ENCODE results near the gene BDKRB1. TPM values are rescaled to one million over a fixed set of nuclear protein-coding genes. Genes with fewer than 3 reads are reported as not detected.

The BDKRB1 gene
- total RNA-seq, 1 donor from 2014 or later, result 0.20 TPM

DNA sequence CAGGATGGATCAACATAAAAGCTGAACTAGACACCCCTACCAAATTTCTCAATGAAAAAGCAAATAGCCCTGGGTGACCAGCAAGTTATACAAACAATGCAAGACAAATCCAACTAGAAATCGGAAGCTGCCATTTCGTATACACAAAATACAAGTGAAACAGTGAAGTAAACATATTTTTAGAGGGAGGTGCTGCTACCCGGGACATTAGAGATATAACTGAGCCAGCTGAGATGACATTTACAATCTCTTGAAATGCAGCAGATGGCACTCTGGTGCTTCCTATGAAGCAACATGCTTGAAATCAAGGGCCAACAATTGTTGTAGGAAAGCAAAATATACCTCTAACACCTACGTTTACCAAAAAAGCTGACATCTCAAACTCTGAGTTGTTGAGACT, 25.5 kb downstream of the BDKRB1 start:
- no peak for DNase-seq

DNA sequence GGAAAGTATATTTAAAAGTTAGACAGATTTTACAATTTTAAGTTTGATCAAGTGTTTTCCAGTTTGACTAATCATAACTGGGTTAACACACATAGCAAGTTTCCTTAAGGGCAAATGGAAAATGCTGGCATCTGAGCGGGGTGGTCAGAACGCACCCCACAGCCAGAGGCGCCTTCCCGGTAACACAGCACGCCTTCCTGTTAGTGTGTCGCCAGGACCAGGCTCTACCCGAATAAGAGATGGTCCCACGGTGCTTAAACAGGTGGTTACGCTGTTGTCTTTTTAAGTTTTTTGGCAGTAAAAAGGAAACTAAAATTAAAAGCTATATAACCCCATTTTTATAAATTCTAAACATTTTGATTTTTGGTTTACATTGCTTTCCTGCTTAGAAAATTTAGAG, 28.0 kb downstream of the BDKRB1 start:
- no peak for DNase-seq

DNA sequence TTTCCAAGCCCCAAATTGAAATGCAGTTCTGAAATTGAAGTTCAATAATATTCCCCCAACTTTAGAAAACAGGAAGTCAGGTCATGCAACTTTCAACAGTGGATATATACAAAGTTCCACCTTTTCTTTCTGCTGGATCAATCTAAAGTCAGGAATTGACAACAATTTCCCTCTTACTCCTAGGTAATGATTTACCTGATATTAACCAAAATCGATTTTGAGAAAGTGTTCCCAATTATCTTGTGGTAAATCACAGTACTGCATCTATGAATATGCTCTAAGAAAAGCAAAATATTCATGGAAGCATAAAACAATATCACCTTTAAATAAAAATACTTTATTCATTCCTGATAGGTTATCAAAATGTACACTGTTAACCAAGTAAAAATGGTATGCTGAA, 28.4 kb downstream of the BDKRB1 start:
- DNase-seq, result no peak

DNA sequence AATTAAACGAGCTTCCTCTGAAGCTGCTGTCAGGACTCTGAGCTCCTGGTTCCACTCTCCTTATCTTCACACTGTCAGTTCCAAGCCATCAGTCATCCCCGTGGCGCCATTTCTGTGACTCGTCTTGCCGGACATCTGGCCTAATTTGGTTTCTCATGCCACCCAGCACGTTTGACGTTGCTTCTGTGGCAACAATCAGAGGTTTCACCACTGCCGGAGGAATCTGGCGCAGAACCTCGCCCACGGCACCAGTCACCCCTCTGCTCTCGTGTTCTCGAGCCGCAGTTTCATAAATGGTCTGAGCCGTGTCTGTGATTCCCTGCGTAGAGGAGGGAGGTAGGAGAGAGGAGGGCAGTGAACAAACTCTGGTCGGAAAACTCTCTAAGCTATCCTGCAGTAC, 29.7 kb downstream of the BDKRB1 start:
- DNase-seq, result no peak

DNA sequence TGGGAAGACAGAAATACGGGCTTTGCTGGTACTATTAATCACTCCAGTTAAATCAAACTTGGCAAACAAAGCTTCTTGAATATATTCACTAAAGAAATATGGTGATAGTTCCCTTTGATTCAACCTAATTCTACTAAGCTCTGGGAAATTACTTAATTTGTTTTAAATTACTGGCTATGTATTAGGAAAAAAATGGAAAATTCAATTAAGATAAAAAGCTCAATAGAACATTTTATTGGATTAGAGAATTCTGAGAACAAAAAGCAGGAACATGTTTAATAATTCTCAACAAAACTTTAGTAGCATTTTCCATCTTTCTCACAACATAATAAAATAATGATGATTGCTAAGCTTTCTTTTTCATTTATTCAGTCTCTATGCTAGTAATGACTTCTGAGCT, 30.2 kb downstream of the BDKRB1 start:
- no peak for DNase-seq

DNA sequence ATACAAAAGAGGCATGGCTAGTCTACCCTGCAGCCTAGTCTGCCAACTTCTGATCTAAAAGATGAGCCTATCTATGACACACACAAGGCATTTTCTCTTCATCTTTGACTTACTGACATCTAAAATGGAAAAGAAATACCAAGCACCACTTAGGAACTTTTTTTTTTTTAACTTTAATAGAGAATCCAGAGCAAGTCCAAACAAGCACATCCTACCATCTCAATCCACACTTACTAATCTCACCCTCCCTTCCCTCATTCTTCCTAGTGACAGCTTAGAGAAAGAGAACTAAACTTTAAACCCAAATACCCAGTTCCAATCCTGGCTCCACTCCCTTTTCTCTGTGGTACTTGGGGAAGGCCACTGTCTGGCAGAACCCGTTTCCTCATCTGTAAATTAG, 31.8 kb downstream of the BDKRB1 start:
- DNase-seq, result no peak

DNA sequence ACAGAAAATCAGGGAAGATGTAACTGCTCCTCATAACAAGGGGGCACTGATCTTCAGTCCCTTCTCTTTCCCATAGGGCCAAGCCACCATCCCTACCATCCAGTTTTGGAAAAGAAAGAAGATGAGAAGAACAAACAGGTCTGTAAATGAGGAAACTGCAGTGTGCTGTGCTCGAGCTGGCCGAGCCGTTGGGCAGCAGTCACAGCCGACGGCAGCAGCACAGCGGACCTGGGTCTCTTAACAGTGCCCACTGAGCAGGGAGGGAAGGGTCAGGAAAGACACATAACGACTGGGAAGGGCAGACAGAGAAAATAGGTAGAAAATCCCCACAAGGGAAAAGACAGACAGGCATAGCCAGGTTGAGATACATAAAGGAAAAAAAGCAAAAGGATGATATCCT, 38.2 kb downstream of the BDKRB1 start:
- DNase-seq, result no peak

DNA sequence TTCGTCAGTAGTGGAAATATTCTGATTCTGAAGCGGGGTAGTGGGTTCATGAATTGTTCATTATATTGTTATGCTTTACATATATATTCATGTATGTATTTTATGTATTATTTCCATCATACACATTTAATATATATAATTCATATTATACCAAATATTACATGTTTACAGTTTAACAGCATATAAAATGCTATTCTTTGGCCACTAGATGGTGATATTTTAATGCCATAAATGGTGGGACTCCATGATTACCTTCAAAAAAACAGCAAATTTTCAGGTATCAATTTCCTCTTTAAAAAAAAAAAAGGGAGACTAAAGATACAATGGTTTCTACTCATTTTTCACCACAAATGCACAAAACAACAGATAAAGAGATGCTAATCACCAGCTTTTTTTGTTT, 41.0 kb downstream of the BDKRB1 start:
- DNase-seq, result no peak

DNA sequence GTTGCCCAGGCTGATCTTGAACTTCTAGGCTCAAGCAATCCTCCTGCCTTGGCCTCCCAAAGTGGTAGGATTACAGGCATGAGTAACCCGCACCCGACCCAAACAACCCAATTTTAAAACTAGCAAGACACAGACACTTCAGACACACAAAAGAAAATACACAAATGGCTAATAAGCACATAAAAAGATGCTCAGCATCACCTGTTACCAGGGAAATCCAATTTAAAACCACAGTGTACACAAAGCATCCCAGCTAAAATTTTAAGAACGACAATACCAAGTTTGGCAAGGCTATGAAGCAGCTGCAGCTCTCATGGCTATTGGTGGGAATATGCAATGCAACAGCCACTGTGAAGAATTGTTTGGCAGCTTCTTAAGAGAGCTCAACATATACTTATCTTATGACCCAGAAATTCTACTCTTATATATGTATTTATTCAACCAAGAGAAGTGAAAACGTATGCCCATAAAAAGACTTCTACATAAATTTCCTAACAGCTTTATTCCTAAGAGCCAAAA, 42.0 kb downstream of the BDKRB1 start:
- DNase-seq, result no peak

DNA sequence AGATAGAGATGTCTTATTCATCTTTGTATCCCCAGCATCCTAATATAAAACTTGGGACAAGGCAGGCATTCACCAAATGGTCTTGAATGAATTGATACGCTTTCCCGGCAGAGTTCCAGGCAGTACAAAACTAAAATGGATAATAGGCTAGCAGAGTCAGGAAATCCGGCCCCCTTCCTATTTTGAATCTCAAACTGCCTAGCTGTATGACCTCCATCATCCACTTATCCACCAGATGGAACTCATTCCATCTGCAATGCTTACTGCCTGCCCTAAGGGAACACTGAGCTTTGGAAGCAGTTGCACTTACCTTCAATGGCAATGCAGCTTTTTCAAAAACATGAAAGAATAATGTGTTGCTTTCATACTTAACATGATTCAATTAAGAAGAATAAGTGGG, 43.4 kb downstream of the BDKRB1 start:
- no peak for DNase-seq

DNA sequence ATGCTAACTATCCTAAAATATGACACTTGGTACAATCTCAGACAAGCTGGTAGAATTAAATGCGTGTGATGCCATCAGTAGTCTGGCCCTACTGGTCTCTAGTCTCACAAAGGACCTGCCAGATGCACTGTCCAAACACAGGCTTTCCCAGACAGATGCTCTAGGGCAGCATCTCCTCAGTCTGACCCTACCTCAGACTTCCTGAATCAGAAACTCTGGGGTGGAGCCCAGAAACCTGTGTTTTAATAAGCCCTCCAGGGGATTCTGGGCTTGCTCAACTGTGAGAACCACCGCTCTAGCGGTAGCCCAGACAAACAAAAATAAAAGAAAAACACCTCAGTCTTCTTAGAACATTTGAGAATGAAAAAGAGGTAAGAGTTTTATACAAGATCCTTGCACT, 48.0 kb downstream of the BDKRB1 start:
- no peak for DNase-seq

DNA sequence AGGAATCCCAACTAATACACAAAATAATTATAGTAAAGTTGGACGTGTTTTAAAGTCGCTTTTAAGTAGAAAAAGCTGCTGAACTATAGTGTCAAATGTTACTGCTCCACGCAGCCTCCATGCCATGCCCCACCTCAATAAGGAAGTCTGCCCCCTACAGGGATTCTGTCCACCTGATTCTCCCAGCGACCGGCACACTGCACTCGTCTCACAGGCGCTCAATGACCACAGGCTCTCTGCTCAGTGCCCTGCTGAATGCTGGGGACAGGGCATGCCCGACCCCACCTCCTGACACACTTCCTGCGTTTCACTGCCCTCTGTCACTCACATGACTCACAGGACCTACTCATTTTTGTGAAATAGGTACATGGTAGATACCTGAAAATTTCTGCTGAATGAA, 48.9 kb downstream of the BDKRB1 start:
- no peak for DNase-seq

DNA sequence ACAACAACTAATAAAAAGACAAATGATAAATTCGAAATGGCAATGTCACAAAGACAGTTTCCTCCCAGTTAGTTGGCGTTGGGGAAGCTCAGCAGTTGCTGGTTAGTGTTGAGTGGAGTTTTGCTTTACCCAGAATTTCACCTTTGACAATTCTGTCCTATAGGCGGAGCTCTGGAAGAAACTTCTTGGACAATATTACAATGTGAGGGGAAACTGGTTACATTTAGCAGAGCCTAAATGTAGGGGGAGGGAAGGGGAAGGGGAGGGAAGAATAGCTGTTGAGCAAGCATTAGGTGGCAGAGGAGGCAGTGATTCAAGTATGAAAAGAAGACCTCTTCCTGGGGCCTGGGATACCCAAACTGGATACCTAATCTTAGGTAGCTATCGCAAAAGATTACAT, 51.4 kb downstream of the BDKRB1 start:
- no peak for DNase-seq

DNA sequence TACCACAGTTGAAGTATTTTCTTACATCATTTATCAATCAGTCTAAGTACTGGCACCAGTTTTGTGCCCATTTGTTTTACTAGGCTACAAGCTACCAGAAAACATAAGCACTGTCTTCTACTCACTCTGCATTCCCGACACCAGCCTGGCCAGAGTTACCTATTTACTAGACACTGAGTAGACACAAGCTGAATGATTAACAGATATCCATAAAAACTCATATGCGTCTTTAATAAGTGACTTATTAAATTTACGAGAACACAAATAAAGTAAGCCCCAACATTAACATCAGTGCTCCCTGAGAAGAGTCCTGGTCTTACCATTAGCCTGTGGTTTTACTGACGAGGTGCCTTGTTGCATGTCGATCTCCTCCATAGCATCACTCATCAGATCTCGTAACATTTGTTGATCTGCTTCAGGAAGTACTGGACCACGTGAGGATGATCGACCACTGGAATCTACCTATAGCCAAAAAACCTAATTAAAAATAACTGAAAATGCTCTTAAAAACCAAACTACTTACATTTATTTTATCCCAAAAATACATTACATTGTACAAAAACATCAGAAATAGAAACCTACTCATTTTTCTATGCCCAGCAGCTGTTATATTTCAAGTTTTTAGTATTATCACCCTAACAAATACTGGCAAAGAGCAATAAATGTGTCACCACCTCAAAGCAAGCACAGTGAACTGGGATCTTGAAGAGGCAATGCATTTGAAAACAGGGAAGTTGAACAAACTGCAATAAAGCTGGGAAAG, 53.3 kb downstream of the BDKRB1 start:
- no peak for DNase-seq

DNA sequence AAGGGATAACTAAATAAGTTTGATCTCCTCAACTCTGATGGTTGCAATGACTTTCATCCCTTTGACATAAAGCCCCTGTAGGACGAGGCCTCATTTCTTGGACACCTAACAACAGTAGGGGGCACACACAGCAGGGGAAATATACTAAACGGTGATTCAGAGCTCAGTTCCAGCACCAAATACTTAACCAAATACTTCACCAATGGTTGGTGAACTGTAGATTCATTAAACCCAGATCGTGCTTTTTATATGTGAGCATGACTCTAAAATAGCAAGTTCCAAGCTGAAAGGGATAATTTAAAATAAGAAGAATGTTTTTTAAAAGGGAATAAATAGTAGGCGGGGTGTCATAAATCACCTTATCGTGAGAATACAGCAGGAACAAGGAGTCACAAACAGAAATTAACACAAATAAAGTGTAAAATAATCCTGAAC, 53.9 kb downstream of the BDKRB1 start:
- DNase-seq, result no peak

DNA sequence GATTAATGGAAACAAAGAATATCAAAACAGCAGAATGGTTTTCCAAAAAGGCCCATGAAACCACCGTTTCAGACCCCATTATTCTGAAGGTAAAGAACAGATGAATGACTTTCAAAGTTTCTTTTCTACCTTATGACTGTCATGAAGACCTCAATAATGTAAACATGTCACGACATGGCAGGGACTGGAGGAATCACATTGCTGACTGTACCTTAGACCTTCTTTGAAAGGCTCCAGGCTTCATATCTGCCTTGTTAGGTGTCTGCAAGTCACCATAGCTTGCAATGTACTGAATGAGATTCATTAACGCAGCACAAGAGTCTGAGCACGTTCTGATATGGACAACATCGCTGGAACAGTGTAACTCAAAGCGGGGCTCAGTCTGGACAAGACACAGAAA, 54.9 kb downstream of the BDKRB1 start:
- no peak for DNase-seq

Small RNA genes lying within 50 kb of the gene (small RNA-seq; reads per million reads assigned to genes)
- gene CKS1BP1 (ENCODE audit: low replicate concordance), result not detected

Other genes starting within 250 kb of the BDKRB1 start
- gene C14orf132, start 216.8 kb upstream of the BDKRB1 start, total RNA-seq, result 8.7 TPM
- 2.7 TPM for gene BDKRB2, start 51.4 kb upstream of the BDKRB1 start, total RNA-seq
- 41.9 TPM for gene ATG2B, start 107.1 kb downstream of the BDKRB1 start, total RNA-seq
- gene GSKIP, start 107.3 kb downstream of the BDKRB1 start, total RNA-seq, result 25.1 TPM
- 0.79 TPM for gene AK7, start 135.9 kb downstream of the BDKRB1 start, total RNA-seq
- 164 TPM for gene PAPOLA, start 246.2 kb downstream of the BDKRB1 start, total RNA-seq

All from skin of body (tissue), 3 donors.